H1 (cell line): ENCODE data around the gene MAPK8. TPM values are rescaled to one million over a fixed set of nuclear protein-coding genes. Genes with fewer than 3 reads are reported as not detected.

Experiments used
- CREB1 ChIP-seq: IDR thresholded peaks from 2 replicates; pipeline ENCODE4 v1.6.1; 2012; ENCODE audit warnings: inconsistent platforms
- KDM4A ChIP-seq: IDR thresholded peaks from one replicate; pipeline ENCODE4 v1.7.1; 2012; ENCODE audit warnings: low read depth, mild to moderate bottlenecking, moderate library complexity, low read length, inconsistent platforms; ENCODE audit not compliant: severe bottlenecking
- RAD21 ChIP-seq, 2 experiments: IDR thresholded peaks in 1 of 2; conservative IDR thresholded peaks in 1 of 2; 2 replicates each; pipeline ENCODE4 v1.6.1; 2011; ENCODE audit warnings: low read depth in 2 of 2, low read length in 2 of 2, improper control_type of control experiment in 1 of 2, inconsistent platforms in 1 of 2, mild to moderate bottlenecking in 1 of 2, moderate library complexity in 1 of 2
- RFX5 ChIP-seq: IDR thresholded peaks from 2 replicates; pipeline ENCODE4 v1.6.1; 2011; ENCODE audit warnings: low read depth, low read length, improper control_type of control experiment, borderline replicate concordance
- RXRA ChIP-seq: IDR thresholded peaks from 2 replicates; pipeline ENCODE4 v1.6.1; 2011; ENCODE audit warnings: low read depth, mild to moderate bottlenecking, low read length, moderate library complexity; ENCODE audit not compliant: insufficient read depth
- SIN3A ChIP-seq, 2 experiments: IDR thresholded peaks in 1 of 2; conservative IDR thresholded peaks in 1 of 2; 2 replicates each; pipeline ENCODE4 v1.6.1; 2011 to 2012; ENCODE audit warnings: low read length in 2 of 2, improper control_type of control experiment in 1 of 2, low read depth in 1 of 2, mild to moderate bottlenecking in 1 of 2
- SUZ12 ChIP-seq: fragments of 200-600 bp; sonication (generic); IDR thresholded peaks from 2 replicates; pipeline ENCODE4 v1.6.1; 2012; ENCODE audit warnings: mild to moderate bottlenecking, inconsistent platforms, low read length, moderate library complexity, mixed read lengths
- polyA plus RNA-seq, 7 experiments: library from polyadenylated mRNA; depleted of rRNA in 3 of 7; stranded (reverse) in 5 of 7; unstranded in 2 of 7; fragments of >200 nt in 5 of 7; fragments of 200-250 nt in 2 of 7; gene quantifications; 1 replicate in 5 of 7; 2 replicates in 1 of 7; 4 replicates in 1 of 7; pipeline versions ENCODE4 v1.2.1 to v1.2.3, GENCODE V29; 2011 to 2013; ENCODE audit warnings: missing spikeins in 2 of 7, mixed read lengths in 2 of 7
- total RNA-seq: library from RNA; stranded (reverse); fragmentation: NEBNext Ultra II Directional; extraction: Animal tissue kit (Norgen Biotek cat#: 25700); gene quantifications from 2 replicates; pipeline ENCODE4 v1.2.1, GENCODE V29; 2021
- TF ChIP-seq, protein P1 (sequence below): fragments of 300-600 bp; sonication (generic); IDR thresholded peaks from 2 replicates; pipeline ENCODE4 v1.7.1; 2012; ENCODE audit warnings: low read length, moderate library complexity, mild to moderate bottlenecking, inconsistent platforms; ENCODE audit not compliant: insufficient replicate concordance

Gene MAPK8
- total and polyA plus RNA-seq, 2 of the 8 experiments (the other 6 are each of a cell fraction or from before 2014, with no cell fraction given) = 23.3 to 71.3 TPM

DNA sequence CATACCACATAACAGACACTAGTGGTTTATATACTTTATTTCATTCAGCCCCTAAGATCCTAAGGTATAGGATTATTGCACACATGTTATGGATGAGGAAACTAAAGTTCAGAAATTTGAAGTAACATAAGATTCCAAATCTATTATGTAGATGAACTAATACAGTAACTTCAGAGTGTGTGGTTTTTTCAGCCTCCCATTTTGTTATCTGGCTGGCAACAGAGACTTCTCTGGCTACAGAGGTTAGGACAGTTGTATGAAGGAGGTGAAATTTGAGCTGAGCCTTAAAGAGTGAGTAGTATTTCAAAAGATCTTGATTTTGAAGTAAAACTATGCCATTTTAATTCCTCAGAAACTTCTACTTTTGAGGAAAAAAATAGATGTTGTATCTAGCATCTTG, 125.4 kb downstream of the MAPK8 start (continued):
- TF ChIP-seq, protein P1, sequence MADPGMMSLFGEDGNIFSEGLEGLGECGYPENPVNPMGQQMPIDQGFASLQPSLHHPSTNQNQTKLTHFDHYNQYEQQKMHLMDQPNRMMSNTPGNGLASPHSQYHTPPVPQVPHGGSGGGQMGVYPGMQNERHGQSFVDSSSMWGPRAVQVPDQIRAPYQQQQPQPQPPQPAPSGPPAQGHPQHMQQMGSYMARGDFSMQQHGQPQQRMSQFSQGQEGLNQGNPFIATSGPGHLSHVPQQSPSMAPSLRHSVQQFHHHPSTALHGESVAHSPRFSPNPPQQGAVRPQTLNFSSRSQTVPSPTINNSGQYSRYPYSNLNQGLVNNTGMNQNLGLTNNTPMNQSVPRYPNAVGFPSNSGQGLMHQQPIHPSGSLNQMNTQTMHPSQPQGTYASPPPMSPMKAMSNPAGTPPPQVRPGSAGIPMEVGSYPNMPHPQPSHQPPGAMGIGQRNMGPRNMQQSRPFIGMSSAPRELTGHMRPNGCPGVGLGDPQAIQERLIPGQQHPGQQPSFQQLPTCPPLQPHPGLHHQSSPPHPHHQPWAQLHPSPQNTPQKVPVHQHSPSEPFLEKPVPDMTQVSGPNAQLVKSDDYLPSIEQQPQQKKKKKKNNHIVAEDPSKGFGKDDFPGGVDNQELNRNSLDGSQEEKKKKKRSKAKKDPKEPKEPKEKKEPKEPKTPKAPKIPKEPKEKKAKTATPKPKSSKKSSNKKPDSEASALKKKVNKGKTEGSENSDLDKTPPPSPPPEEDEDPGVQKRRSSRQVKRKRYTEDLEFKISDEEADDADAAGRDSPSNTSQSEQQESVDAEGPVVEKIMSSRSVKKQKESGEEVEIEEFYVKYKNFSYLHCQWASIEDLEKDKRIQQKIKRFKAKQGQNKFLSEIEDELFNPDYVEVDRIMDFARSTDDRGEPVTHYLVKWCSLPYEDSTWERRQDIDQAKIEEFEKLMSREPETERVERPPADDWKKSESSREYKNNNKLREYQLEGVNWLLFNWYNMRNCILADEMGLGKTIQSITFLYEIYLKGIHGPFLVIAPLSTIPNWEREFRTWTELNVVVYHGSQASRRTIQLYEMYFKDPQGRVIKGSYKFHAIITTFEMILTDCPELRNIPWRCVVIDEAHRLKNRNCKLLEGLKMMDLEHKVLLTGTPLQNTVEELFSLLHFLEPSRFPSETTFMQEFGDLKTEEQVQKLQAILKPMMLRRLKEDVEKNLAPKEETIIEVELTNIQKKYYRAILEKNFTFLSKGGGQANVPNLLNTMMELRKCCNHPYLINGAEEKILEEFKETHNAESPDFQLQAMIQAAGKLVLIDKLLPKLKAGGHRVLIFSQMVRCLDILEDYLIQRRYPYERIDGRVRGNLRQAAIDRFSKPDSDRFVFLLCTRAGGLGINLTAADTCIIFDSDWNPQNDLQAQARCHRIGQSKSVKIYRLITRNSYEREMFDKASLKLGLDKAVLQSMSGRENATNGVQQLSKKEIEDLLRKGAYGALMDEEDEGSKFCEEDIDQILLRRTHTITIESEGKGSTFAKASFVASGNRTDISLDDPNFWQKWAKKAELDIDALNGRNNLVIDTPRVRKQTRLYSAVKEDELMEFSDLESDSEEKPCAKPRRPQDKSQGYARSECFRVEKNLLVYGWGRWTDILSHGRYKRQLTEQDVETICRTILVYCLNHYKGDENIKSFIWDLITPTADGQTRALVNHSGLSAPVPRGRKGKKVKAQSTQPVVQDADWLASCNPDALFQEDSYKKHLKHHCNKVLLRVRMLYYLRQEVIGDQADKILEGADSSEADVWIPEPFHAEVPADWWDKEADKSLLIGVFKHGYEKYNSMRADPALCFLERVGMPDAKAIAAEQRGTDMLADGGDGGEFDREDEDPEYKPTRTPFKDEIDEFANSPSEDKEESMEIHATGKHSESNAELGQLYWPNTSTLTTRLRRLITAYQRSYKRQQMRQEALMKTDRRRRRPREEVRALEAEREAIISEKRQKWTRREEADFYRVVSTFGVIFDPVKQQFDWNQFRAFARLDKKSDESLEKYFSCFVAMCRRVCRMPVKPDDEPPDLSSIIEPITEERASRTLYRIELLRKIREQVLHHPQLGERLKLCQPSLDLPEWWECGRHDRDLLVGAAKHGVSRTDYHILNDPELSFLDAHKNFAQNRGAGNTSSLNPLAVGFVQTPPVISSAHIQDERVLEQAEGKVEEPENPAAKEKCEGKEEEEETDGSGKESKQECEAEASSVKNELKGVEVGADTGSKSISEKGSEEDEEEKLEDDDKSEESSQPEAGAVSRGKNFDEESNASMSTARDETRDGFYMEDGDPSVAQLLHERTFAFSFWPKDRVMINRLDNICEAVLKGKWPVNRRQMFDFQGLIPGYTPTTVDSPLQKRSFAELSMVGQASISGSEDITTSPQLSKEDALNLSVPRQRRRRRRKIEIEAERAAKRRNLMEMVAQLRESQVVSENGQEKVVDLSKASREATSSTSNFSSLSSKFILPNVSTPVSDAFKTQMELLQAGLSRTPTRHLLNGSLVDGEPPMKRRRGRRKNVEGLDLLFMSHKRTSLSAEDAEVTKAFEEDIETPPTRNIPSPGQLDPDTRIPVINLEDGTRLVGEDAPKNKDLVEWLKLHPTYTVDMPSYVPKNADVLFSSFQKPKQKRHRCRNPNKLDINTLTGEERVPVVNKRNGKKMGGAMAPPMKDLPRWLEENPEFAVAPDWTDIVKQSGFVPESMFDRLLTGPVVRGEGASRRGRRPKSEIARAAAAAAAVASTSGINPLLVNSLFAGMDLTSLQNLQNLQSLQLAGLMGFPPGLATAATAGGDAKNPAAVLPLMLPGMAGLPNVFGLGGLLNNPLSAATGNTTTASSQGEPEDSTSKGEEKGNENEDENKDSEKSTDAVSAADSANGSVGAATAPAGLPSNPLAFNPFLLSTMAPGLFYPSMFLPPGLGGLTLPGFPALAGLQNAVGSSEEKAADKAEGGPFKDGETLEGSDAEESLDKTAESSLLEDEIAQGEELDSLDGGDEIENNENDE = no peak
- TF ChIP-seq SIN3A (conservative IDR thresholded peaks at IDR 0.05 in 1 of 2, IDR thresholded peaks at IDR 0.05 in 1 of 2; ENCODE audit: low read depth in 1 of 2, low read length in 2 of 2) (no peak), CREB1 (no peak), KDM4A (no peak), RFX5 (no peak), SUZ12 (no peak), RAD21 (IDR thresholded peaks at IDR 0.05 in 1 of 2, conservative IDR thresholded peaks at IDR 0.05 in 1 of 2; ENCODE audit: low read depth in 2 of 2, low read length in 2 of 2) (no peak), RXRA (no peak)
